NCI-H2029 (cell line): ENCODE data around the gene FOXP2.
"Not testable (repeated sequence)": the region's sequence is repeated elsewhere in the genome, so short reads cannot be mapped to it uniquely, and the experiment has no call there.

Experiments used
- DNase-seq: peaks from one replicate; lab custom pipeline; 2025; lab: John Stamatoyannopoulos, UW

The FOXP2 gene

DNA sequence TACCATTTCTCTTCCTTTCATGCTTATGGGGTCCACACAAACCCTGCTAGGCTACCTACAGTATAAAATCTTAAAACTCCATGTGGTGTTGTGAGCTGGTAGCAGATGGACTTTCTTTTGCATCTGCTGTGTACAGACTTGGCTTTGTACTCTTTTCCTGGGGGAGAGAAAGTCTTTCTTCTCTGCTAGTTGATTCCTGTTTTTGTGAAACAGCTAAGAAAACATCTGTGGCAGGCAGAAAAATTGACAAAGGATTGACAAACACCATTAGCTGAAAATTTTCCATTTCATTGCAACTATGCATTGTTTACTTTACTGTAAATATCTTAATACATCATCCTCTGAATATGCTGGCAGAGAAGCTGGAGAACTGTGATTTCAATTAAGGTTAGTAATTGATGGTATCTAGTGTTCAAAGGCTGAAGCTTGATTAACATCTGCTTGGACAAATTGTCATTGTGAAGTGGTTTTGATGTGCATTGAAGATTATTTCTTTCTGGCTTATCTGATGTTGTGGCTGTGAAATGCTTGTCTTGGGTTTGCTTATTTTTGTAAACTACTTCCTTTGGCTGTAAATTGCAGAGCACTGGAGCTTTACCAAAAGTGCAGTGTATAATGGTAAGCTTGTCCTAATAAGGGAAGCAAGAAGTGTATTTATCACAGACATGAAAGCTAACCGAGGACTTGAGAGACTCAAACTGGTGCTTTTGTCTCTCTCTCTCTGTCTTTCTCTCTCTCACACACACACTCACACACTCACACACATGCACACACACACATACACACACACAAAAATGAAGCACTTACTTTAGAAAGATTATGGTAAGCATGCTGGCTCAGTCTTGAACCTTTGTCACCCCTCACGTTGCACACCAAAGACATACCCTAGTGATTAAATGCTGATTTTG lies at the start of gene FOXP2:
Gene FOXP2 (plus strand): TSS at position 660 of the 908 bp plus-strand sequence. CDS start 11,697 bp downstream, outside the sequence.
- DNase-seq: no peak

DNA sequence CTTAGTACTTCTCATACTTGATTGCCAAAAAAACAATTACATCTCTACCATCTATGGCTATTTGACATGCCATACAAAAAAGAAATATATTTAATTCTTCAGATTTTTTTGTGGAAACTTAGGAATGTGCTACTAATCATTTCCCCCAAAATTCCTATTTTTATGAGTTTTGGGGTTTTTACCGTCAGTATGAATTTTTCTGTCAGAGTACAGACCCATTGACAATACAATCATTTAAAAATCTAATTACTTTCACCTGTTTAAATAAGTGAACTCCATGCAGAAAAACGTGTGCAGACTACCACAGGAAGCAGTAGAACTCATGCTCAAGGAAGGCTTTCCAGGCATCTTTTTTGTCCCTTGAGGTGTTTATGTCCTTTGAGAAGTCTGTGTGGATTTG lies 48.8 kb upstream of the FOXP2 start:
- DNase-seq: no peak

DNA sequence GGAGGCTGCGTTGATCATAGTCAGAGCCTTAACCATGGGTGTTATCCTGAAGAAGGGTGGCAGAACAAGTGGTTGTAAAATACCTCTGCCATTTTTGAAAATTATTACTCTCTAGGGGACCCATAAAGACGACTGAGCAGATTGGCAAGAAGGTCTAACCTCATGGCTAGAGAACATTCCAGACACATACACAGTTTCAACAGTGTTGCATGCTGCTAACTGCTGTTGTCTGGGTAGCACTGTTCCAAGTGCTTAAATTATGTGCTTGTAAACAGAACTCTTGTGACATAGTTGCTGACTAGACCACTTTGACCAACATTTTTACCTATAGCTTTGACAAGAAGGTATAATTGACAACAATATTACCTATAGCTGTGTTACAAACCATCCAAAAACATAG lies 46.1 kb upstream of the FOXP2 start:
- DNase-seq: no peak

DNA sequence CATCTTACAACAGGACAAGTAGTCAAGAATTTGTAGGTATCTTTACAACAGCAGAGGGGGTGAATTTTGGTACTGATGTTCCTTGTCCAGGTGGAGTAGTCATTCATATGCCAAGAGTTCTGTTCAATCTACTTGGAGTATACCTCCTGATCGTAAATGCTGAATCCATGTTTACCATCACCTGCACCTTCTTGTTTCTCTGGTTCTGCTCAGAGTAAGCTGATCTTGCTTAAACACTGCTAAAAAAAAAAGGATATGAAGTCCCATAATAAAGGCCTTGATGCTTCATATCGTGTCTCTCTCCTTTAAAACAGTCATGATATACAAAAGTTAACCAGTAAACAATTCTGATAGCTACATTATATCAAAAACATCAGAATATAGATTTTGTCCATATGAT lies 45.3 kb upstream of the FOXP2 start:
- no peak for DNase-seq

DNA sequence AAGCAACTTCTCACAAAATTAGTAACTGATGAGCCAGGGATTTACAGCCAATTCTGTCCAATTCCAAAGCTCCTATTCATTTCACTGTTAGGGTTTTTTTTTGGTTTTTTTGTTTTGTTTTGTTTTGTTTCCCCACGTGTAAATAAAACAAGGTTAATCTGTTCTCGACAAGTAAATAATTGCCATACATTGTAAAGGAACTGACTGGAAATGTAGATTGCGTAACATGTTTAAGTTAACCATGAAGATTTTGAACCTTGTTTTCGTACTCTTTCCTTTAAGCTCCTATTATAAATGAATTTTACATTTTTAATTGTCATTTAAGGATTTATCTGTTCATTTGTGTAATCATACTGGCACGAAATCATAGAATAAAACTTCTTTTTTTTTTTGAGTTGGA lies 42.0 kb upstream of the FOXP2 start:
- no peak for DNase-seq

DNA sequence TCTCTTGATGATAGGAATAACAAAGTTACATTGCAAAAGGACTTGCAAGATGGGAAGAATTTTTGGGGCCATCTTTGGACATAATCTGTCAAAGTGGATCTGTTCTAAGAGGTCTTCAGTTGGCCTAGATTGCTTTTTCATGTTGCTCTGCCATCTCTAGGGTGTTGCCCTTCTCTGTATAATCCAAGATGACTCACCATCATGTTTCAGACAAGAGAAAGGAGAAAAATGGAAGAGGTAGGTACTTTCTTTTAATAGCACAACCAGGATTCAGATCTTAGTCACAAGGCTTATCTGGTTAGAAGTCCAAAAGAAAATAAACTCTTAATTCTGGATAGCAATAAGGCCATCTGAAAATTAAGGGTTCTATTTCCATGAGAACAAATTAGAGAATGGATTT lies 38.7 kb upstream of the FOXP2 start:
- DNase-seq: no peak

DNA sequence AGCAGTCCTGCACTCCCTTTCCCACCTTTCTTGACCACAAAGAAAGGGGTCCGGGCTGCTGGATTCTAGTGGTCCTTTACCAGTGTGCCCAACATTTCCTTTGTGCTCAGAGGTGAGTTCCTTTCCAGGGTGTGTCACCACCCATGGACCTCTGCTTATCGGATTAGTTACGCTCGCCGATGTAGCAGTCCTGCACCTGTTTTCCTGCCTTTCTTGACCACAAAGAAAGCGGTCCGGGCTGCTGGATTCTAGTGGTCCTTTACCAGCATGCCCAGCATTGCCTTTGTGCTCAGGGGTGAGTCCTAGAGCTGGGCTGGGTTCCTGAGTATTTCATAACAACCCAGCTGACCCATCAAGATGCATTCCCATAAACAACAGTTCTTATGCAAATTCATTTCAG lies 30.7 kb upstream of the FOXP2 start:
- DNase-seq: not testable (repeated sequence)

DNA sequence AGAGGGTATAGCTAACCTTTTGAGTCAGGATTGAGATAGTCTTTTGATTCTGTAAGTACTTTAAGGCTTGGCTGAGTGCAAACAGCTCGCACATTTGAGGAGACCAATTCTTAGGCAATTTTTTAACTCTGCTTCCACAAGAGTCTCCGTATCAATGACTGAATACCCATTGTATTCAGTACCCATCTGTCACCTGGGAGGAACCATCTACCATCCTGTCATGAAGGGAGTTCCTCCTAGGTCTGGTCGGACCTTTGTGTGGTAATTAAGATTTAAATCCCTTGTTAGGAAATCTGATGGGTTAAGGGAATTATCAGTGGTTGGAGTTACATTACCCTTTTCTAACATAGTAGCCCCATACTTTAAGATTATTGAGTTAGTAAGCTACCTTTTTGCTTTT lies 30.3 kb upstream of the FOXP2 start:
- not testable (repeated sequence) for DNase-seq

DNA sequence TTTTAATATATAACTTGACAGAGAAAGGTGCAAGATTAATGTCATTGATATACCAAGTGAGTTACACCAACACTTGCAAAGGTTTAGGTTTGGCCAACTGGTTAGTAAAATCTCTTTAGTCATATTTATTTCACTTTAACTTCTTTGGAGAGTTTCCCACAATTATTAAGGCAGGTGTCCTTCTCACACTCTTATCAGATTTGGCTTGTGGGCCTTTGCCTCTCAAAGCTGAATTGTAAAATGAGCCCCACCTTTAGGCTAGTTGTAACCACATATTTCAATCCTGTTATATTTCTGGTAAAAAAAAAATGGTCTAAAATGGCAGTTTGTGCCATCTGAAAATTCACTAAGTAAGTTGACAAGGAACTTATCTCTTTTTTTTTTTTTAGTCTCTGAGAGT lies 26.6 kb upstream of the FOXP2 start:
- no peak for DNase-seq

DNA sequence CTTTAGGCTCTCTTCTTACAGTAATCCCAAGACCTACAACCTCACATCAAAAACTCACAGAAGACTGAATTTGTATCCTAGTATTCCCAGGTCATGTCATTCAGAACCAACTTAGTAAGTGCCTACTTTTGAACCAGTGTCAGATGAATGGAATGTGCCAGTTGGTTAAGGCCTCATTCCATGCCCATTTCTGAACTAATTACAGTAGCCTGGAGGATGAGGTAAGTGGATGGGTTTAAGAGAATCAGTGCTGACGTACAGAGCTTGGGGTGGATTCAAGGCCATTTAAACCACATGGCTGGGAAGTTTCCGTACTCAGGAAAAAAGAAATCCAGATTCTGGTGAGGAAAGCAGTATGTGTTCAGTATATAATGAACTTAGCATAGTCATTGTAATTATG lies 21.9 kb upstream of the FOXP2 start:
- DNase-seq: no peak

DNA sequence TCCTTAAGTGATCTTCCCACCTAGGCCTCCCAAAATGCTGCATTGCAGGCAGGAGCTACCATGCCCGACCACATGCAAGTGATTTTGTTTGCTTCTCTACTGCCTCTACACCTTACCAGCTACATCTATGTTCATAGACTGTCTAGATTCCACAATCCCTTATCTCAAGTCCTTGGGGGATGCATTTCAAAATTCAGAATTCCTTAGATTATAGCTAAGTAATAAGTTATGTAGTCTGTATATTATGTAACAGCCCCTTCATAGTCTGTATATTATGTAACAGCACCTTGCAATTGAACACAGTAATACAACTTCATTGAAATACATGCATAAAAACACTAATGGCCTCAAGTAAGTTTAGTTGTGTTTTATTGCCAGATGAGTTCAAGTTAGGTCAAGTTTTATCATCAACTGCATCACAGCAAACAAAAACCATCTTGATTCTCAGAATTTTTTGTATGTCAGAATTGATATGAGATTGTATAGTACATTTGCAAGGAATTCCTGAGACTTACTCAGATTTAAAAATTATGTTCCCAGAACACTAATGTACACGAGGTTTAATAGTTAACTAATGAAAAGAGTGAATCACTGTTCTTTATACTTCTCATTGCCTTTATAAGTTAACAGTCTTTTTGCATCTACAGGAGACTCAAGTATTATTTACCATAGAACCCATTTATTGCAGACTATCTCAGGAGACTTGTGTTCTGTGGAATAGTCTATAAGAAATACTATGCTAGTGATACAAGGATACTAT lies 11.6 kb upstream of the FOXP2 start:
- DNase-seq: no peak

DNA sequence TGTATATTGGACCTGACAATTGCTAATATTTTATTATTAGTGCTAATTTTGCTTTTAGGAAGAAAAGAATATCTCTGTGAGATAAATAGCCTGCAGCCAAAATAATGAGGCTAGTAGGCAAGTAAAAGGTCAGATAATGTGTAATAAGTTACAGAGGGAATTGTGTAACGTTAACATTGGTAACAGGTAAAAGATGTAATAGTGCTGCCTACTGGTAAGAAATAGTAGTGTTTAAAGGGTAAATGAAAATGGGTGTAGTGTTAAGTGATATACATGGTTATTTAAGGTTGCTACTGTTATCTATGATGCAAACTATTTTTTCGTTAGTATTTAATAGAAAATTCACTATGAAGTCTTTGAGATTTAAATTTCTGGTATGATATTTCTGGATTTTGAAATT lies 9.2 kb upstream of the FOXP2 start:
- no peak for DNase-seq

DNA sequence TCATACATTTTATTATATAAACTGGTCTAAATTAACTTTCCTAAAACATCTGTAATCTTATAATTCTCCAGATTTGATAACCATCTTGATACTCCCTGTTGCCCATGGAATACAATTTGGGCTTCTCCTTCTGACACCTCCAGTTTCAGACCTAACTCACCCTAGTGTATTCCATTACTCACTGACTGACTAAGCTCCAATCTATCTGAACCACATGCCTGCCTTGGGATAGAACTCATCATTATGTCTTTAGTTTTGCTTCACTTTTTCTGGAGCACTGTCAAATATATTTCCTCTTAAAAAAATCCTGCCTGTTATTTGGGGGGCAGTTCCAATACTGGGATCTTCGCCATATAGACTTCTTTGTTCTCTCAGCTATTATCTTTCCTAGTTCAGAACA lies 4.9 kb upstream of the FOXP2 start:
- no peak for DNase-seq

DNA sequence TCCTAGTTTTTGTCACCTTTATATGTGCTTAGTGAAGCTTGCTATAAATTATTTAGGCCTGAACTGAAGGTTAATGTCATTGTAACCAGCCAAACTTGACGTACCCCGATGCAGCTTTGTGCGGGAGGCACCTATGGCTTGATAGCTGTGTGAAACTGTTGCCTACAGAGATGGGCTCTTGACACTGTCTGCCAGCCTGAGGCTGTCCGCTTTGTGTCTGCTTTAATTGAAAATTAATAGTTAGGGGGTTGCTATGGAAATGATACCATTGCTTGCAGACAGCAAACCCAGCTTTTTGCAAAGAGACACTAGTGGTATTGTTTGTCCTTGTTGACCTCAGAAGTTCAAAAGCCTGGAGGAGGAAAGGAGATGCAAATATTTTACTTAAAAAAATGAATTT lies 2.1 kb upstream of the FOXP2 start:
- DNase-seq: no peak

DNA sequence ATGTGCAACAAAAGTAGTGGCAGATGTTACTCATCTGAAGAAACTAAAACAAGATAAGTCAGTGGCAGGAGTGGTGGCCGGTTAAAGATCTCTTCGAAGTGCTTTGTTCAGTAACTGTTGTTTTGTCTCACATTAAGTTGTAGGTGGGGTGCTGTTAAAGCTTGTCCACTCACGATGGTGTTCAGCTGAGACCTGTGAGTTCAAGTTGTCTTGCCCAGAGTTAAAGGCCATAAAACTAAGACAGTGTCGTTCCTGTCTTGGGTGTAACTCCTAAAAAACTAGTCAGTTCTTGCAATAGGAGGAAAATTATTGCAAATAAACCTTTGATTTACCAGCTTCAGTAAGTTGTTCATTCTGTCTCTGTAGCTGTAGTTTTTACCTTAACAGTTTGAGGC lies 857 bp upstream of the FOXP2 start:
- no peak for DNase-seq

DNA sequence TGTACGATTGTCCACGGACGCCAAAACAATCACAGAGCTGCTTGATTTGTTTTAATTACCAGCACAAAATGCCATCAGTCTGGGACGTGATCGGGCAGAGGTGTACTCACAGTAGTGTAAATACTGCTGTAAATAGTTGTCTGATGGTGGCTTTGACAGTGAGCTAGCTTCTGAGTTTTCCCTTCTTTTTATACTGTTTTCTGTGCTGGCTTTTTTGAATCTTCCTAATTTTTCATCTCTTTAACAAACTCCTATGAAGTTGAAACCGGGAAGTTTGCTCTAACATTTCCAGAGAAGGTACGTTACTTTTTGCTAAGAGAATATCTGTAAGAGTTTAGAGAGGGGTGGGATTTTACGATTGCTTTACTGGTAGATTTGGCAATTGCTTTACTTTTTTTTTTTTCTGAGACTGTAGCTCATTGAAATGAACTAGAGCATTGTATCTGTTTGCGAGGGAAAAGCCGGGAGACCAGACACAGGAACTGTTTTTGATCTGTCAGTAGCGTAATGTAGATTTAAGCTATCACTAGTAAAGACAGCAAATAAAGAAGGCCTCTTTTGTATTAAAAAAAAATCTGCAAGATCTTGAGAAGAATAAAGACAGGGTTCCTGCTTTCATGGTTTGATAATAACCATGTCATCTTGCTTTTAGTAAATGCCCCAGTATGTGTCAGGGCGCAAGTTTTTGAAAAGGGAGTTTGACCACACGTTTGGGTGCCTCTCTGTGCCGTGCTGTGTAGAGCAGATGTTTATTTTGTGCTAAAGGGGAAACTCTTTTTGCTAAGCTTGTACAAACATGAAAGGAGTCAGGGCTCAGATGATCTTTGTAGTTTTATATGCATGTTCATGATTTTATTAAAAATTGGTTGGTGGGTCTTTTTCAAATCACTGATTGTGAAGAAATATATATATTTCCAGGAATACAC lies 712 bp downstream of the FOXP2 start:
- DNase-seq: no peak

DNA sequence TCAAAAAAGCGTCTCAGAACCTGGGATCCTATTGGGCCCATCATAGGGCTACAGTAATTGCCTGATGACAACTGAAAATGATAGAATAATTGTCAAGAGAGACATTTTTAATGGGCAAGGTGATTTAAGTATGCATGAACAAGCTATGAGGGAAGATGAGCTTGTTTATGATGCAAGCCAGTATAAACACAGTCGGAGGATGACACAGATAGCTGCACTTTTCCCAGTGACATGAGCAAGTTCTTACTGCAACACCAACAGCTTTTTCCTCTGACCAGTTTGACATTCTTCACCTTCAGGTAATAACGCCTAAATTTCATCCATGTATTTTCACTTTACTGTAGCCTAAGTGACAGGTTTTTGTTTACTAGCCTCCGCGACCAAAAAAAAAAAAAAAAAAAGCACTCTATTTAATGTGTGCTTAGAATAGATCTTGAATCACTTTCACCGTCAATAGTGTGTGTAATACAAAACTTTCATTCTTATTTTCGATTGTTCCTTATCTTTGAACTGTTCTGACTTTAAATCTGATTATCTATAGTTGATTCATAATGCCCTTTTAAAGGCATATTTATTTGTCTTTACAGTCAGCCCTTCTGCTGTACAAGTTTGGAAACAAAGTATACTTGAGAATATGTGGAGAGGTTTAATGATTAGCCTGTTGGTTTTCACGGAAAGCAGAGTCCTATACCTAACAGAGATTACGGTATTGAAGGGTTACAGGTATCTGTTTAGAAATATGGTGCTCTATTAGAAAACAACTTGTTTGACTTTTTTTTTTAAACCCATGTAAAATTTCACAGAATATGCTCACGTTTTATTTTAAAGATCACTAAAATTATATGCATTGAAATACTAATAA lies 1.7 kb downstream of the FOXP2 start:
- no peak for DNase-seq

DNA sequence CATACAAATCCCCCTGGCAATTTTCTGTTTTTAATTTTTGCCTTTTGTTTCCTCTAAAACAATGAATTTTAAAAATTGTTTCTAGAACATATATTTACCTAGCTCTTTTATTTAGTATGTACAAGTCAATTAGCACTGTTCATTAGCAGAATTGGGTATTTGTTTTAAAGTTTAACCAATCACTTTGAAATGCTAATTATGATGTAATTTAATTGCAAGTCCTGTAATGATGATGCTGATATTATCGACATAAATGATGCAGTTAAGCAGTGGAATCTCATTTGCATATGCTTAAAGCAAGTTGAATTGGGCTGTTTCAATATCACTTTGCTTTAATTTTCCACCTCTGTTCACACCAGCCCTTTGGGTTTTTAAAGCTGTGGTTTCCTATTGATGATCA lies 2.7 kb downstream of the FOXP2 start:
- DNase-seq: no peak

DNA sequence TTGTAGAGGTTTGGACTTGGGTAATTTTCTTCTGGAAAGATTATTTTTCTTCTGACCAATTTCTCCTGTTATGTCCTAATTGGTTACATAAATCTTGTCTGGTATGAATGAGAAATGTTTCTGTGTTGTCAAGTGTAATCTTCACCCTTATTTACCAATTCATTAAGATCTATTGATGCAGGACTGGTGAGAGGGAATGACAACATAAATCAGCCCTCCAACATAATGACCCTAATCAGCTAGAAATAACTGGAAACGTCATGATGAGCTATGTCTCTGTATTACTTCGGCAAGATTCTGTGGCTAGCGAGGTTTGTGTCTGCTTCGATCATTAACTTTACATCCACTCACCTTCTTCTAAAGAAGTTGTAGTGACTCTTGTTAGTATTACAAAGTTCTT lies 3.5 kb downstream of the FOXP2 start:
- DNase-seq: no peak

DNA sequence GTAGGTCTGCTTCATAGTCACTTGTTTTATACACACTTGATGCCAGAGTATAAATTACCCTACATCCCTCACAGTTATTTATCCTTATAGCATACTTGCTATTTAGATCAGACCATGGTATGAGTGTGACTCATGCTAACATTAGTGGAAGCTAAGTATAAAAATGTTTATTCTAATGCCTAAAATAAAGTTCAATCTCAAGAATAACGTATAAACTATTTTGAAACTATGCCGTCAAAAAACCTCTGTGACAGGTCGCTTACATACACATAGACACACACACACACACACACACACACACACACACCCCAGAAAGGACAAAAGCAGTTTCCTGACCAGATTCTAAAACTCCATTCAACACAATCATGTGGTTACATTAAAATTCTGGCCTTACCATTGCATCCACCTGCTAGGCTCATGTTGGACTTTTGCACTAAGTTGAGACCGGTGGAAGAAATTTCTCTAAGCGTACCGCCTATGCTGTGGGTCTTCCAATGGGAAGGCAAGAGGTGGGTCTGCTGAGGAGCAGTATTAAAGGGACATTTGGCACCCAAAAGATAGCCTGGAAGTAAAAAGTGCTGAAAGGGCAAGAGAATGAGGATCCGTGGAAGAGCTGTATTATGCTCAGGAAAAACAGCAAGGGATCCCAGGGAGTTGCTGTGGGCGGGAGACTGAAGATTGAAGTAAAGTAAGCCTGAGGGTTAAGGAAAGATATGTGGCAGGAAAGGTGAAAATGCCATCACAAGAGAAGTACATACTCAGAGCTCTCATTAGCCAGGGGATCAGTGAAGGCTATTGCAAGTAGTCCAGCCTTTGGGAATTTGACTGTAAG lies 5.0 kb downstream of the FOXP2 start:
- DNase-seq: no peak
